GM23248 (cell line): ENCODE measurements around the gene ALDH1L1.

Source experiments
- EZH2 ChIP-seq: fragments of 200-600 bp; sonication (generic); IDR thresholded peaks from 2 replicates; pipeline ENCODE4 v1.6.1; 2018; ENCODE audit warnings: antibody characterized with exemption, mild to moderate bottlenecking; ENCODE audit not compliant: insufficient read depth, poor library complexity, severe bottlenecking
- EZH2phosphoT487 ChIP-seq: fragments of 200-600 bp; sonication (generic); IDR thresholded peaks from 2 replicates; pipeline ENCODE4 v1.6.1; 2018; ENCODE audit warnings: antibody characterized with exemption, moderate library complexity, mild to moderate bottlenecking, low read depth; ENCODE audit not compliant: insufficient read depth

DNA sequence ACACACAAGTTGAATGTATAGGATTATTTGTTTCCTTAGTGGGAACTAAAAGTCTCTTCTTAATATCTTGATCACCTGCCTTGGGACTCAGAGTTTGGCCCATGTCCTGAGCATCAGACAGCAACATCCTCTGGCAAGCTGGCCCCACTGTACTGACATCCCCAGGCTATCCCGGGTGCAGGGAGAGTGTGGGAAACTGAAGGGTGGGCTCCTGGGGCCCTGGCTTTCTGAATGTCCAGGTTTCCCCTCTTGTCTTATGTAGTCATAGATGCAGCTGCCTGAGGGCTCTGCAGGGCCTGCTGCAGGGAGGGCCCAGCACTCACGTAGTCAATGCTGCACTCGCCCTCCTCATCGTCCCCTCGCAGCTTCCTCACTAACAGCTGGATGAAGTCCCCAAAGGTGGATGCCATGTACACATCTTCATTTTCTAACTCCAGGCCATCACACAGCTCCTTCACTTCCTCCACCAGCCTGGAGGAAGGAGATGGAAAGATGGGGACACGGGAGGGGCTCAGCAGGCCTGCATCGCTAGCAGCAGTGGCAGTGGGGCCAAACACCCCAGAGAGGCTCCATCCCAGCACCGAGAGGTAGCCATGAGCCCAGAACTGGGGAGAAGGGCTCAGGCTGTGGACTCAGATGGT is 42.8 kb downstream of the ALDH1L1 start:
- TF ChIP-seq EZH2 (no peak), EZH2phosphoT487 (no peak)
